HG03469 (cell line): ENCODE results near the gene PCDHA5.
"Not testable (repeated sequence)": the region's sequence is repeated elsewhere in the genome, so short reads cannot be mapped to it uniquely, and the experiment has no call there.

Experiments used
- ATAC-seq: cut with Tn5 transposase; IDR thresholded peaks from one replicate; pipeline ENCODE4 v1.9.1; 2021; ENCODE audit warnings: mild to moderate bottlenecking, moderate library complexity, moderate number of reproducible peaks; ENCODE audit not compliant: unreplicated experiment

Gene PCDHA5

GRCh38 chr5:140821375-140822280 lies at the start of gene PCDHA5:
Gene PCDHA5, plus strand, starts transcription at chr5:140821613.
- ATAC-seq, result no peak

- ATAC-seq, result no peak
These were observed 40.9 kb upstream of the PCDHA5 start for GRCh38 chr5:140780512-140780911.

- no peak for ATAC-seq
These were observed 35.3 kb upstream of the PCDHA5 start, which contains the start of gene PCDHA1 for GRCh38 chr5:140785905-140786686. Gene PCDHA1, plus strand, starts transcription at chr5:140786140.

GRCh38 chr5:140787422-140787821 lies 34.0 kb upstream of the PCDHA5 start:
- not testable (repeated sequence) for ATAC-seq

- not testable (repeated sequence) for ATAC-seq
These were observed 33.4 kb upstream of the PCDHA5 start for GRCh38 chr5:140787849-140788504.

GRCh38 chr5:140791089-140791488 lies 30.3 kb upstream of the PCDHA5 start:
- no peak for ATAC-seq

GRCh38 chr5:140794595-140795258 lies 26.7 kb upstream of the PCDHA5 start, which contains the start of gene PCDHA2:
Gene PCDHA2, plus strand, starts transcription at chr5:140794852.
- ATAC-seq, result no peak

- ATAC-seq, result no peak
These were observed 26.2 kb upstream of the PCDHA5 start for GRCh38 chr5:140795259-140795641.

GRCh38 chr5:140796072-140796717 lies 25.2 kb upstream of the PCDHA5 start:
- ATAC-seq, result not testable (repeated sequence)

- no peak for ATAC-seq
These were observed 24.7 kb upstream of the PCDHA5 start for GRCh38 chr5:140796718-140797095.

- no peak for ATAC-seq
These were observed 20.5 kb upstream of the PCDHA5 start, which contains the start of gene PCDHA3 for GRCh38 chr5:140800816-140801493. Gene PCDHA3, plus strand, starts transcription at chr5:140801057.

GRCh38 chr5:140801494-140801841 lies 19.9 kb upstream of the PCDHA5 start:
- no peak for ATAC-seq

- ATAC-seq, result not testable (repeated sequence)
These were observed 19.0 kb upstream of the PCDHA5 start for GRCh38 chr5:140802381-140802780.

GRCh38 chr5:140802781-140803271 lies 18.6 kb upstream of the PCDHA5 start:
- ATAC-seq, result no peak

- no peak for ATAC-seq
These were observed 14.3 kb upstream of the PCDHA5 start, which contains the start of gene PCDHA4 for GRCh38 chr5:140806834-140807775. Gene PCDHA4, plus strand, starts transcription at chr5:140807068.

- ATAC-seq, result not testable (repeated sequence)
These were observed 13.0 kb upstream of the PCDHA5 start for GRCh38 chr5:140808241-140808888.

GRCh38 chr5:140808889-140809291 lies 12.5 kb upstream of the PCDHA5 start:
- no peak for ATAC-seq

GRCh38 chr5:140822281-140822629 lies 842 bp downstream of the PCDHA5 start:
- no peak for ATAC-seq
